Omental fat pad (tissue), 4 donors: ENCODE data around the gene UBE2D2. TPM values are rescaled to one million over a fixed set of nuclear protein-coding genes. Genes with fewer than 3 reads are reported as not detected.

Experiments
- ATAC-seq: fragments of 150-250 bp; one replicate; pipeline ENCODE4 v1.9.1; 2016; ENCODE audit warnings: mild to moderate bottlenecking, moderate library complexity; ENCODE audit not compliant: low FRiP score
- DNase-seq: peaks from one replicate; pipeline ENCODE4 v3.0.0-alpha.2; 2019; ENCODE audit warnings: low spot score
- total RNA-seq, 4 donors: library from RNA; depleted of rRNA; stranded (reverse); fragments of >200 nt; gene quantifications; one replicate each; pipeline ENCODE4 v1.1.0, GENCODE V29; 2016
- TF ChIP-seq, protein P1 (sequence below), 3 donors: fragments of 450-650 bp; IDR thresholded peaks; one replicate each; pipeline ENCODE4 v1.5.1; 2016 to 2017; ENCODE audit warnings: antibody characterized with exemption in 3 of 3, mild to moderate bottlenecking in 3 of 3, moderate library complexity in 2 of 3

Gene UBE2D2
- total RNA-seq, 4 donors from 2014 or later = 50.4 to 76.9 (median 70.4) TPM

DNA sequence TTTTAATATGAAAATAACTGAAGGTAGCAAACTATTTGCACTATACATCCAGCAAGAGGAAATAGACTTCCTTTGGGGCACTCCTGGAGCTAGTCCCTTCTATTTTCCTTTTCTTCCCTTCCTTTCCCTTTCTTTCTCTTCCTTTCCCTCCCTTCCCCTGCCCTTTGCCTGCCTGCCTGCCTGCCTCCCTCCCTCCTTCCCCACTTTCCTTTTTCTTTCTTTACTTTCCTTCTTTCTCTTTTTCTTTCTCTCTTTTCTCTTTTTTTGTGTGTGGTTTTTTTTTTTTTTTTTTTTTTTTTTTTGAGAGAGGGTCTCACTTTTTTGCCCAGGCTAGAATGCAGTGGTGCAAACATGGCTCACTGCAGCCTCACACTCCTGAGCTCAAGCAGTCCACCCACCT lies 69.7 kb downstream of the UBE2D2 start:
- TF ChIP-seq, protein P1, sequence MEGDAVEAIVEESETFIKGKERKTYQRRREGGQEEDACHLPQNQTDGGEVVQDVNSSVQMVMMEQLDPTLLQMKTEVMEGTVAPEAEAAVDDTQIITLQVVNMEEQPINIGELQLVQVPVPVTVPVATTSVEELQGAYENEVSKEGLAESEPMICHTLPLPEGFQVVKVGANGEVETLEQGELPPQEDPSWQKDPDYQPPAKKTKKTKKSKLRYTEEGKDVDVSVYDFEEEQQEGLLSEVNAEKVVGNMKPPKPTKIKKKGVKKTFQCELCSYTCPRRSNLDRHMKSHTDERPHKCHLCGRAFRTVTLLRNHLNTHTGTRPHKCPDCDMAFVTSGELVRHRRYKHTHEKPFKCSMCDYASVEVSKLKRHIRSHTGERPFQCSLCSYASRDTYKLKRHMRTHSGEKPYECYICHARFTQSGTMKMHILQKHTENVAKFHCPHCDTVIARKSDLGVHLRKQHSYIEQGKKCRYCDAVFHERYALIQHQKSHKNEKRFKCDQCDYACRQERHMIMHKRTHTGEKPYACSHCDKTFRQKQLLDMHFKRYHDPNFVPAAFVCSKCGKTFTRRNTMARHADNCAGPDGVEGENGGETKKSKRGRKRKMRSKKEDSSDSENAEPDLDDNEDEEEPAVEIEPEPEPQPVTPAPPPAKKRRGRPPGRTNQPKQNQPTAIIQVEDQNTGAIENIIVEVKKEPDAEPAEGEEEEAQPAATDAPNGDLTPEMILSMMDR (IDR thresholded peaks at IDR 0.05) = no peak
- ATAC-seq = no peak

DNA sequence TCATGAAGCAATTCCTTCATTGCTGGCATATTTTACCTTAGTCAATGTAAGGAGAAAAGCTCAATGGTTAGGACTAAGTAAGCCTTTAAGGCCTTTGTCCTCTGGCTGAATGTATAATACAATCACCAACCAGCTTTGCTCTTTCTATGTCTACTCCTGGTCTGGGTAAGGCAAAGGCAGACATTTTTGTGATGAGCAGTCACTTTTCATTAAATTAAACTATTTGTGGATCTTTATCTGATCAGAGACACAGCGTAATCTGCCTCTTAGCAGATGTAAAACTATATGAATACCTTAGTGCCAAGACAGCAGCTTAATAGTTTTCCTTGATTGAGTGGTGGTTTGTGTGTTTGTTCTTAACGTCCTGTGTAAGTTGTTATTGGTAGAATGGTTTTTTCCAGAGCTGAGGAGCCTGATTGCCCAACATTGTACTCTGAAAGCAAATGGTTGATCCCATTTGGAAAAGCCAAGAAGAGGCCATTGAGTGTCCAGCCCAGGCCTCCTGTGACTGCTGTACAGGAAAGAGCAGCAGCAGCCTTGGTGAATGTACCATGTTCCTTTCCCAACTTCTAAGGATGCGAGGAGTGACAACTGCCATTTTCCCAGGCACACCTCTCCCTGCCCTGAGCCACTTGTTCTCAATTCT lies 70.5 kb downstream of the UBE2D2 start:
- TF ChIP-seq, protein P1 (IDR thresholded peaks at IDR 0.05) = no peak
- DNase-seq (no peak), ATAC-seq (no peak)

More for the DNA sequence above, 69.7 kb downstream of the UBE2D2 start:
- no peak for DNase-seq

DNA sequence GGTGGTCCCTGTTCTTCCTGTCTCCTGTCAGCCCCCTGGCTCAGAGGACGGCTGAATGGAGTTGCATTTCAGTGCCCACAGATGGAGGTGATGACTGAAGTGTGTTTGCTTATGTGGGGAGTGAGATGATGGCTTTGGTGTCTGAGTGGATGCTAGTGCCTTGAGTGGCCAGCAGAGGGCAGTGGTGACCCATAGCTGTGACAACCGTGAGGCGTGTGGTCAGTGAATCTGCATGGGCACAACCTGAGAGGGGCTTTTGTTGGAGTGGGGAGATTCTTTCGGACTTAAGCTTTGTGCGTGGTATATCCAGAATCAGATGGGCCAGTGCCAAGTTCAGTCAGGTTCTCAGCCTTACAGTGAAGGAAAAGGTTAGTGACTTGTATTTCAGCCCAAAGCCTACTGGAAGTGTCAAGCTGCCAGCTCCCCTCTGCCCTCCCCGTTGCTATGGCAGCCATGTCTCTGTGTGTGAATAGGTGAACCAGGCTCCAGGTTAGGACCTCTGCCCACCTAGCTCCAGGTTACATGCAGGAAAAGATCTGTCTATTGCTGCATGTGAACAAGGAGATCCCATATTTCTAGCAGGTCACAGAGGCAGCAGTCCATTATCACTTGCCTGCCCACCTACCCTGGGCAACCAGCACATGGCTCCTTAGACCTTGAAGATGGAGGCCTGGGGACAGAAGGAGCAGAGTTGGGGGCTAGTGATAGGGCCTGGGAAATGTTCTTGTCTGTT lies 72.3 kb downstream of the UBE2D2 start:
- DNase-seq = no peak
- peak; percentile 42 for ATAC-seq
- TF ChIP-seq, protein P1 (IDR thresholded peaks at IDR 0.05) = peak in 1 of 3 donors; percentile 97

DNA sequence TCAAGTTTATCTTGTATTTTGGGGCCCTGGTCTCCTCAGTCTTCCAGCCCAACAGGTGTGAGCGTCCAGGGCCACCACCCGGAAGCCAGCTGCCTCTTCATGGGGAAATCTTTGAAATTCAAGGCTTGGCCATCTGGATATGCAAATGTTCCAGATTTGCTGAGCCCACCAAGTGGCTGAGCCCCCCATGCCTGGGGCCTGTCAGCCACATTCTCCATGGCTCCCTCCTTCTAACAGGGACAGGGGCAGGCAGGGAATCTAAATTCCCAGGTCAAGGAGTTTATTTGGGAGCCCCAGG lies 72.8 kb downstream of the UBE2D2 start:
- ATAC-seq (no peak), DNase-seq (no peak)
- TF ChIP-seq, protein P1 (IDR thresholded peaks at IDR 0.05) = no peak

DNA sequence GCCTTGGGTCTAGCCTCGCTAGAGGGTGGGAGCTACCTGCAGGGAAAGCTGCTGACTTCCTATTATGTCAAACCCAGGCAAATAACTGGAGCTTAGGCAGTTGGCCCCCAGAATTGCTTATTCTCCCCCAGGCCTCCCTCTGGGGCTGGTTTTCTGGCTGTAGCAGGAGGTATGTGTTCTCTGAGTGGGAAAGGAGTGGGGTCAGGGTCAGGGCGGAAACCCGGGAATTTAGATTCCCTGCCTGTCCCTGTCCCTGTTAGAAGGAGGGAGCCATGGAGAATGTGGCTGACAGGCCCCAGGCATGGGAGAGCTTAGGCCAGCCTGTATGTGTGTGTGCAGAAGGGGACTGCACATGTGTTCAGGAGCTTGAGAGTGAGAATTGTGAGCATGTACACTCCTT lies 73.4 kb downstream of the UBE2D2 start:
- DNase-seq (no peak), ATAC-seq (no peak)

DNA sequence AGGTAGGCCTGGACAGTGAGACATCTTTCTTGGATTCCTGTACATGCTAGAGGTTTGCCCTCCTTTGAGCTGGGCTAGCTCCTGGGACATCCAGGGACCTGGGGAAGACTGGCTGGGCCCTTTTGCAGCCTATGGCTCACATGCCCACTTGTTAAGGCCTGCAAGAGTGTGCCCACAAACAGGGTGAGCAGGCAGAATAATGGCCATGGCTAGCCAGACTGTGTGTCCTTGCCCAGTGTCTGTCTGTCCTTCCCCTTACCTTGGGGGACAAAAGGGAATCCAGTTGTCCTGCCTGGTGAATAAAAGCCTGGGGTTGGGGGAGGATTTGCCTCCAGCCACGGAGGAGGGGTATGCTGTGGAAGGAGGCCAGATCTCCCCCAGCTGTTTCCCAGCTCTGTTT lies 74.1 kb downstream of the UBE2D2 start:
- TF ChIP-seq, protein P1 (IDR thresholded peaks at IDR 0.05) = no peak
- no peak for ATAC-seq
- DNase-seq = no peak

More for the DNA sequence above, 73.4 kb downstream of the UBE2D2 start:
- TF ChIP-seq, protein P1 (IDR thresholded peaks at IDR 0.05) = no peak
